PC-3 (cell line): ENCODE results near the gene TUBB8. TPM values are rescaled to one million over a fixed set of nuclear protein-coding genes. Genes with fewer than 3 reads are reported as not detected.

Experiments
- ATAC-seq: fragments of 200-7000 bp; cut with Tn5 transposase; 2 replicates; pipeline ENCODE4 v1.9.1; 2020; ENCODE audit warnings: mild to moderate bottlenecking, moderate library complexity
- BruUV-seq: library from RNA; stranded (reverse); fragments of 400-500 nt; replicated peaks from 2 replicates; lab custom pipeline; 2021; lab: Mats Ljungman, UMichigan
- CTCF ChIA-PET: fragments of 300-600 bp; sonication (Branson Sonifier 250); formaldehyde crosslinking; loops from one replicate; lab custom pipeline; 2022; ENCODE audit warnings: antibody characterized with exemption; lab: Charles Lee
- POLR2A ChIA-PET: fragments of 300-600 bp; sonication (Branson Sonifier 250); formaldehyde crosslinking; loops from one replicate; lab custom pipeline; 2022; ENCODE audit warnings: antibody characterized with exemption; ENCODE audit not compliant: unreplicated experiment; lab: Charles Lee
- DNase-seq: peaks from one replicate; pipeline ENCODE4 v3.0.0-alpha.2; 2015
- H2AFZ ChIP-seq: fragments of 300-600 bp; sonication (generic); 2 replicates; pipeline ENCODE4 v1.6.0; 2016; ENCODE audit warnings: antibody characterized with exemption, low read length
- H3F3A ChIP-seq: fragments of 300-600 bp; sonication (generic); one replicate; pipeline ENCODE4 v1.6.0; 2017; ENCODE audit warnings: antibody characterized with exemption, low read length, control low read depth, mild to moderate bottlenecking; ENCODE audit not compliant: unreplicated experiment
- H3K27ac ChIP-seq: fragments of 300-600 bp; sonication (generic); 2 replicates; pipeline ENCODE4 v1.5.1; 2016; ENCODE audit warnings: mild to moderate bottlenecking, low read length
- H3K27me3 ChIP-seq: fragments of 300-600 bp; sonication (generic); 2 replicates; pipeline ENCODE4 v1.6.1; 2016; ENCODE audit warnings: low read length, mixed read lengths
- H3K36me3 ChIP-seq: fragments of 300-600 bp; sonication (generic); 2 replicates; pipeline ENCODE4 v1.6.1; 2016; ENCODE audit warnings: low read depth, mixed run types, low read length, mixed read lengths
- H3K4me1 ChIP-seq: fragments of 300-600 bp; sonication (generic); 2 replicates; pipeline ENCODE4 v1.5.1; 2016; ENCODE audit warnings: low read length; ENCODE audit not compliant: insufficient read depth
- H3K4me2 ChIP-seq: fragments of 300-600 bp; sonication (generic); 2 replicates; pipeline ENCODE4 v1.6.0; 2016; ENCODE audit warnings: low read length
- H3K4me3 ChIP-seq: fragments of 300-600 bp; sonication (generic); 2 replicates; pipeline ENCODE4 v1.5.1; 2016; ENCODE audit warnings: mild to moderate bottlenecking, low read length, mixed read lengths
- H3K79me2 ChIP-seq: fragments of 300-600 bp; sonication (generic); 2 replicates; pipeline ENCODE4 v1.6.1; 2017; ENCODE audit warnings: low read length, mixed read lengths
- H3K9ac ChIP-seq: fragments of 300-600 bp; sonication (generic); 2 replicates; pipeline ENCODE4 v1.6.0; 2016; ENCODE audit warnings: mild to moderate bottlenecking, low read length
- H3K9me2 ChIP-seq: fragments of 300-600 bp; sonication (generic); replicated peaks from 2 replicates; pipeline ENCODE4 v1.6.1; 2016; ENCODE audit warnings: mixed run types, low read length, mixed read lengths
- H3K9me3 ChIP-seq: fragments of 300-600 bp; sonication (generic); 2 replicates; pipeline ENCODE4 v1.6.1; 2016; ENCODE audit warnings: low read length, mixed read lengths
- H4K20me1 ChIP-seq: fragments of 300-600 bp; sonication (generic); 2 replicates; pipeline ENCODE4 v1.6.1; 2016; ENCODE audit warnings: low read length, mixed read lengths
- CTCF ChIP-seq: fragments of 300-600 bp; sonication (generic); conservative IDR thresholded peaks from 2 replicates; pipeline ENCODE4 v1.5.1; 2017; ENCODE audit warnings: antibody characterized with exemption, low read depth, mild to moderate bottlenecking, low read length
- EZH2 ChIP-seq: fragments of 300-600 bp; sonication (generic); IDR thresholded peaks from one replicate; pipeline ENCODE4 v1.6.1; 2017; ENCODE audit warnings: antibody characterized with exemption, mild to moderate bottlenecking, low read length; ENCODE audit not compliant: unreplicated experiment
- EZH2phosphoT487 ChIP-seq: fragments of 300-600 bp; sonication (generic); IDR thresholded peaks from 2 replicates; pipeline ENCODE4 v1.6.1; 2018; ENCODE audit warnings: mild to moderate bottlenecking, antibody characterized with exemption, low read length, borderline replicate concordance
- intact Hi-C: fragments of 100-400 bp; cut with micrococcal nuclease; formaldehyde crosslinking; loops from 2 replicates; pipeline ENCODE4 v1.9.0; 2023
- total RNA-seq: library from RNA; depleted of rRNA; stranded (reverse); fragments of >200 nt; gene quantifications from 2 replicates; pipeline ENCODE4 v1.2.3, GENCODE V29; 2014

TUBB8 gene
- total RNA-seq, 1 experiment from 2014 or later = not detected

GRCh38 chr10:94613-95012 is 45.5 kb upstream of the TUBB8 start:
- peaks cover 7% of the 10 kb centered on the region for H3K4me1 ChIP-seq
- H3K9me3 ChIP-seq = no peaks in the 10 kb centered on the region
- intact Hi-C loops = no loop called here
- TF ChIP-seq EZH2phosphoT487 = no peak
- no peak for TF ChIP-seq EZH2
- no peak for TF ChIP-seq CTCF
- no peak for ATAC-seq
- H3K4me3 ChIP-seq = no peak overlapping the region
- H2AFZ ChIP-seq = no peak overlapping the region
- no peak overlapping the region for H3K9ac ChIP-seq
- H3K9me2 ChIP-seq = no peaks in the 10 kb centered on the region
- no peak overlapping the region for H3K4me2 ChIP-seq
- H3K36me3 ChIP-seq = no peaks in the 10 kb centered on the region
- ChIA-PET CTCF (no interaction called here), POLR2A (no interaction called here)
- H3K27ac ChIP-seq = no peak overlapping the region
- no peaks in the 10 kb centered on the region for H3K79me2 ChIP-seq
- H3K27me3 ChIP-seq = no peaks in the 10 kb centered on the region
- H3F3A ChIP-seq = no peaks in the 10 kb centered on the region
- no peaks in the 10 kb centered on the region for H4K20me1 ChIP-seq
- no peak for DNase-seq
- BruUV-seq = no TSS peak

- Histone ChIP-seq H3K27ac (peak overlapping the region; percentile 23), H3K4me3 (0 out of 2 replicates have a peak overlapping the region, but pooled peaks have one; percentile 9), H3F3A (no peaks in the 10 kb centered on the region), H3K4me2 (peak overlapping the region; percentile 66), H3K79me2 (no peaks in the 10 kb centered on the region), H4K20me1 (no peaks in the 10 kb centered on the region), H2AFZ (no peak overlapping the region), H3K27me3 (no peaks in the 10 kb centered on the region), H3K9ac (no peak overlapping the region), H3K4me1 (peaks cover 7% of the 10 kb centered on the region), H3K9me2 (no peaks in the 10 kb centered on the region), H3K36me3 (no peaks in the 10 kb centered on the region), H3K9me3 (no peaks in the 10 kb centered on the region)
- DNase-seq (peak; percentile 71), ATAC-seq (no peak)
- ChIA-PET POLR2A (no interaction called here), CTCF (no interaction called here)
- intact Hi-C loops = no loop called here
- BruUV-seq = no TSS peak
- TF ChIP-seq CTCF (no peak), EZH2phosphoT487 (no peak), EZH2 (no peak)
Observed at GRCh38 chr10:92846-93245, 43.8 kb upstream of the TUBB8 start.

- H3K4me1 ChIP-seq = peaks cover 7% of the 10 kb centered on the region
- no peak for DNase-seq
- no peaks in the 10 kb centered on the region for H3K36me3 ChIP-seq
- ATAC-seq = no peak
- no peaks in the 10 kb centered on the region for H3F3A ChIP-seq
- no peak for TF ChIP-seq CTCF
- TF ChIP-seq EZH2 = no peak
- TF ChIP-seq EZH2phosphoT487 = no peak
- peak overlapping the region; percentile 66; the same call in 1 of the 2 replicates for H3K4me2 ChIP-seq
- no peak overlapping the region for H2AFZ ChIP-seq
- peak overlapping the region; percentile 23; the same call in 1 of the 2 replicates for H3K27ac ChIP-seq
- BruUV-seq = no TSS peak
- POLR2A ChIA-PET = no interaction called here
- no peaks in the 10 kb centered on the region for H3K79me2 ChIP-seq
- intact Hi-C loops = no loop called here
- no peaks in the 10 kb centered on the region for H3K9me2 ChIP-seq
- H3K27me3 ChIP-seq = no peaks in the 10 kb centered on the region
- H3K9ac ChIP-seq = no peak overlapping the region
- no peaks in the 10 kb centered on the region for H4K20me1 ChIP-seq
- H3K9me3 ChIP-seq = no peaks in the 10 kb centered on the region
- no peak overlapping the region for H3K4me3 ChIP-seq
- CTCF ChIA-PET = no interaction called here
Observed at GRCh38 chr10:92153-92552, 43.1 kb upstream of the TUBB8 start.
